WTC11 (cell line): Measurements from ENCODE around the gene SLC5A10. TPM values are rescaled to one million over a fixed set of nuclear protein-coding genes. Genes with fewer than 3 reads are reported as not detected.

Experiments used
- ATAC-seq: fragments of 200-7000 bp; cut with Tn5 transposase; 2 replicates; pipeline ENCODE4 v1.10.0; 2021; ENCODE audit warnings: mild to moderate bottlenecking, moderate library complexity
- CTCF ChIA-PET: fragments of 300-600 bp; sonication (Branson Sonifier 250); formaldehyde crosslinking; loops from one replicate; lab custom pipeline; 2021; ENCODE audit warnings: antibody characterized with exemption; lab: Charles Lee
- POLR2A ChIA-PET: fragments of 350-600 bp; sonication (Branson Sonifier 250); formaldehyde crosslinking; loops from one replicate; lab custom pipeline; 2021; ENCODE audit warnings: antibody characterized with exemption; lab: Charles Lee
- DNase-seq: peaks from one replicate; pipeline ENCODE4 v3.0.0; 2021; ENCODE audit warnings: low spot score
- H3K27ac Mint-ChIP-seq: 2 replicates; pipeline ENCODE4 v1.8.0; 2021; ENCODE audit warnings: mixed read lengths
- H3K27me3 Mint-ChIP-seq: 2 replicates; pipeline ENCODE4 v1.8.0; 2021; ENCODE audit warnings: low read depth, mild to moderate bottlenecking, moderate library complexity, mixed read lengths
- H3K36me3 Mint-ChIP-seq: 2 replicates; pipeline ENCODE4 v1.8.0; 2021; ENCODE audit warnings: mixed read lengths
- H3K4me1 Mint-ChIP-seq: 2 replicates; pipeline ENCODE4 v1.8.0; 2022; ENCODE audit warnings: mixed read lengths
- H3K4me3 Mint-ChIP-seq: 2 replicates; pipeline ENCODE4 v1.8.0; 2021; ENCODE audit warnings: mild to moderate bottlenecking, moderate library complexity, mixed read lengths
- H3K9me3 Mint-ChIP-seq: 2 replicates; pipeline ENCODE4 v1.8.0; 2021; ENCODE audit warnings: mixed read lengths
- ARID4B ChIP-seq: sonication (generic); formaldehyde crosslinking; IDR thresholded peaks from 2 replicates; pipeline ENCODE4 v1.8.0; 2023; ENCODE audit warnings: missing genetic modification reagents, mild to moderate bottlenecking, borderline replicate concordance
- ATF3 ChIP-seq: sonication (generic); formaldehyde crosslinking; conservative IDR thresholded peaks from 2 replicates; pipeline ENCODE4 v1.8.1; 2022; ENCODE audit warnings: mild to moderate bottlenecking, missing genetic modification reagents
- EMX1 ChIP-seq: fragments of 250-450 bp; sonication (Bioruptor Pico); IDR thresholded peaks from 2 replicates; pipeline ENCODE4 v1.8.0; 2021; ENCODE audit warnings: mild to moderate bottlenecking
- NFE2L1 ChIP-seq: sonication (generic); formaldehyde crosslinking; IDR thresholded peaks from 2 replicates; pipeline ENCODE4 v1.8.1; 2023; ENCODE audit warnings: missing genetic modification reagents
- NFYB ChIP-seq: sonication (generic); formaldehyde crosslinking; conservative IDR thresholded peaks from 2 replicates; pipeline ENCODE4 v1.8.0; 2022; ENCODE audit warnings: low read depth, missing genetic modification reagents
- NR1H2 ChIP-seq: sonication (generic); formaldehyde crosslinking; IDR thresholded peaks from 2 replicates; pipeline ENCODE4 v1.9.0; 2021; ENCODE audit warnings: mild to moderate bottlenecking, moderate library complexity, missing genetic modification reagents
- RORB ChIP-seq: fragments of 250-450 bp; sonication (Bioruptor Pico); IDR thresholded peaks from 2 replicates; pipeline ENCODE4 v1.9.0; 2021; ENCODE audit warnings: mild to moderate bottlenecking
- SMAD4 ChIP-seq: sonication (generic); formaldehyde crosslinking; IDR thresholded peaks from 2 replicates; pipeline ENCODE4 v1.8.0; 2022; ENCODE audit warnings: mild to moderate bottlenecking, missing genetic modification reagents
- SP1 ChIP-seq: sonication (generic); formaldehyde crosslinking; conservative IDR thresholded peaks from 2 replicates; pipeline ENCODE4 v1.8.1; 2022; ENCODE audit warnings: missing genetic modification reagents
- ZMAT4 ChIP-seq: fragments of 250-450 bp; sonication (Bioruptor Pico); IDR thresholded peaks from 2 replicates; pipeline ENCODE4 v1.9.0; 2021; ENCODE audit warnings: mild to moderate bottlenecking
- ZNF138 ChIP-seq: sonication (generic); formaldehyde crosslinking; conservative IDR thresholded peaks from 2 replicates; pipeline ENCODE4 v1.8.1; 2022; ENCODE audit warnings: mild to moderate bottlenecking, moderate library complexity, missing genetic modification reagents
- ZNF219 ChIP-seq: sonication (generic); formaldehyde crosslinking; IDR thresholded peaks from 2 replicates; pipeline ENCODE4 v1.8.0; 2023; ENCODE audit warnings: missing genetic modification reagents, mild to moderate bottlenecking, borderline replicate concordance
- ZNF232 ChIP-seq: sonication (generic); formaldehyde crosslinking; IDR thresholded peaks from 2 replicates; pipeline ENCODE4 v1.8.0; 2022; ENCODE audit warnings: mild to moderate bottlenecking, missing genetic modification reagents
- ZNF512 ChIP-seq: sonication (generic); formaldehyde crosslinking; IDR thresholded peaks from 2 replicates; pipeline ENCODE4 v1.8.1; 2022; ENCODE audit warnings: missing genetic modification reagents, borderline replicate concordance
- ZNF671 ChIP-seq: fragments of 250-450 bp; sonication (Bioruptor Pico); IDR thresholded peaks from 2 replicates; pipeline ENCODE4 v1.8.0; 2021; ENCODE audit warnings: mild to moderate bottlenecking
- total RNA-seq: library from RNA; stranded (reverse); gene quantifications from 3 replicates; pipeline ENCODE4 v1.2.3, GENCODE V29; 2021
- TF ChIP-seq, protein P1 (sequence below): sonication (generic); formaldehyde crosslinking; IDR thresholded peaks from 2 replicates; pipeline ENCODE4 v1.8.1; 2023; ENCODE audit warnings: mild to moderate bottlenecking, missing genetic modification reagents, borderline replicate concordance
- TF ChIP-seq, protein P2 (sequence below): fragments of 250-450 bp; sonication (Bioruptor Pico); IDR thresholded peaks from 2 replicates; pipeline ENCODE4 v1.8.0; 2021; ENCODE audit warnings: mild to moderate bottlenecking
- TF ChIP-seq, protein P3 (sequence below): fragments of 250-450 bp; sonication (Bioruptor Pico); IDR thresholded peaks from 2 replicates; pipeline ENCODE4 v2.1.2; 2022; ENCODE audit warnings: mild to moderate bottlenecking, moderate library complexity

The SLC5A10 gene
- total RNA-seq, 1 experiment from 2014 or later = not detected

- TF ChIP-seq, protein P1, sequence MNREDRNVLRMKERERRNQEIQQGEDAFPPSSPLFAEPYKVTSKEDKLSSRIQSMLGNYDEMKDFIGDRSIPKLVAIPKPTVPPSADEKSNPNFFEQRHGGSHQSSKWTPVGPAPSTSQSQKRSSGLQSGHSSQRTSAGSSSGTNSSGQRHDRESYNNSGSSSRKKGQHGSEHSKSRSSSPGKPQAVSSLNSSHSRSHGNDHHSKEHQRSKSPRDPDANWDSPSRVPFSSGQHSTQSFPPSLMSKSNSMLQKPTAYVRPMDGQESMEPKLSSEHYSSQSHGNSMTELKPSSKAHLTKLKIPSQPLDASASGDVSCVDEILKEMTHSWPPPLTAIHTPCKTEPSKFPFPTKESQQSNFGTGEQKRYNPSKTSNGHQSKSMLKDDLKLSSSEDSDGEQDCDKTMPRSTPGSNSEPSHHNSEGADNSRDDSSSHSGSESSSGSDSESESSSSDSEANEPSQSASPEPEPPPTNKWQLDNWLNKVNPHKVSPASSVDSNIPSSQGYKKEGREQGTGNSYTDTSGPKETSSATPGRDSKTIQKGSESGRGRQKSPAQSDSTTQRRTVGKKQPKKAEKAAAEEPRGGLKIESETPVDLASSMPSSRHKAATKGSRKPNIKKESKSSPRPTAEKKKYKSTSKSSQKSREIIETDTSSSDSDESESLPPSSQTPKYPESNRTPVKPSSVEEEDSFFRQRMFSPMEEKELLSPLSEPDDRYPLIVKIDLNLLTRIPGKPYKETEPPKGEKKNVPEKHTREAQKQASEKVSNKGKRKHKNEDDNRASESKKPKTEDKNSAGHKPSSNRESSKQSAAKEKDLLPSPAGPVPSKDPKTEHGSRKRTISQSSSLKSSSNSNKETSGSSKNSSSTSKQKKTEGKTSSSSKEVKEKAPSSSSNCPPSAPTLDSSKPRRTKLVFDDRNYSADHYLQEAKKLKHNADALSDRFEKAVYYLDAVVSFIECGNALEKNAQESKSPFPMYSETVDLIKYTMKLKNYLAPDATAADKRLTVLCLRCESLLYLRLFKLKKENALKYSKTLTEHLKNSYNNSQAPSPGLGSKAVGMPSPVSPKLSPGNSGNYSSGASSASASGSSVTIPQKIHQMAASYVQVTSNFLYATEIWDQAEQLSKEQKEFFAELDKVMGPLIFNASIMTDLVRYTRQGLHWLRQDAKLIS (CRISPR knock-in tag) = no peak
- TF ChIP-seq, protein P2, sequence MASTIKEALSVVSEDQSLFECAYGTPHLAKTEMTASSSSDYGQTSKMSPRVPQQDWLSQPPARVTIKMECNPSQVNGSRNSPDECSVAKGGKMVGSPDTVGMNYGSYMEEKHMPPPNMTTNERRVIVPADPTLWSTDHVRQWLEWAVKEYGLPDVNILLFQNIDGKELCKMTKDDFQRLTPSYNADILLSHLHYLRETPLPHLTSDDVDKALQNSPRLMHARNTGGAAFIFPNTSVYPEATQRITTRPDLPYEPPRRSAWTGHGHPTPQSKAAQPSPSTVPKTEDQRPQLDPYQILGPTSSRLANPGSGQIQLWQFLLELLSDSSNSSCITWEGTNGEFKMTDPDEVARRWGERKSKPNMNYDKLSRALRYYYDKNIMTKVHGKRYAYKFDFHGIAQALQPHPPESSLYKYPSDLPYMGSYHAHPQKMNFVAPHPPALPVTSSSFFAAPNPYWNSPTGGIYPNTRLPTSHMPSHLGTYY (CRISPR knock-in tag) = no peak
- TF ChIP-seq NFE2L1 (CRISPR knock-in tag) = no peak
- TF ChIP-seq, protein P3, sequence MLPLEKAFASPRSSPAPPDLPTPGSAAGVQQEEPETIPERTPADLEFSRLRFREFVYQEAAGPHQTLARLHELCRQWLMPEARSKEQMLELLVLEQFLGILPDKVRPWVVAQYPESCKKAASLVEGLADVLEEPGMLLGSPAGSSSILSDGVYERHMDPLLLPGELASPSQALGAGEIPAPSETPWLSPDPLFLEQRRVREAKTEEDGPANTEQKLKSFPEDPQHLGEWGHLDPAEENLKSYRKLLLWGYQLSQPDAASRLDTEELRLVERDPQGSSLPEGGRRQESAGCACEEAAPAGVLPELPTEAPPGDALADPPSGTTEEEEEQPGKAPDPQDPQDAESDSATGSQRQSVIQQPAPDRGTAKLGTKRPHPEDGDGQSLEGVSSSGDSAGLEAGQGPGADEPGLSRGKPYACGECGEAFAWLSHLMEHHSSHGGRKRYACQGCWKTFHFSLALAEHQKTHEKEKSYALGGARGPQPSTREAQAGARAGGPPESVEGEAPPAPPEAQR (CRISPR knock-in tag) = no peak
- no peak for TF ChIP-seq RORB (CRISPR knock-in tag)
- TF ChIP-seq ATF3 (CRISPR knock-in tag) = no peak
- no peak for TF ChIP-seq NR1H2 (CRISPR knock-in tag)
- no peak for TF ChIP-seq ZMAT4 (CRISPR knock-in tag)
- no peak for TF ChIP-seq ZNF219 (CRISPR knock-in tag)
- no peak for TF ChIP-seq ZNF671
- TF ChIP-seq EMX1 (CRISPR knock-in tag) = no peak
- TF ChIP-seq SP1 = no peak
- TF ChIP-seq ZNF512 (CRISPR knock-in tag) = no peak
- no peak for TF ChIP-seq NFYB (CRISPR knock-in tag)
- TF ChIP-seq SMAD4 (CRISPR knock-in tag) = no peak
- no peak for TF ChIP-seq ZNF232 (CRISPR knock-in tag)
- no peak for TF ChIP-seq ZNF138 (CRISPR knock-in tag)
- no peak for TF ChIP-seq ARID4B
- DNase-seq (no peak), ATAC-seq (no peak)
- Mint-ChIP-seq H3K27ac (no peak overlapping the region), H3K4me1 (no peaks in the 10 kb centered on the region), H3K36me3 (no peaks in the 10 kb centered on the region), H3K4me3 (no peak overlapping the region), H3K9me3 (no peaks in the 10 kb centered on the region), H3K27me3 (no peaks in the 10 kb centered on the region)
- POLR2A ChIA-PET = no interaction called here
- CTCF ChIA-PET = no interaction called here
These were observed 4.6 kb downstream of the SLC5A10 start for GRCh38 chr17:18956581-18956980.
